ENCODE data around the gene FIGN. TPM values are rescaled to one million over a fixed set of nuclear protein-coding genes. Genes with fewer than 3 reads are reported as not detected.

Gene FIGN
- total RNA-seq, 1 donor from 2014 or later = 5.8 TPM

- no peaks in the 10 kb centered on the region for H3K9me3 ChIP-seq
- H3K4me1 ChIP-seq = no peaks in the 10 kb centered on the region
- no peaks in the 10 kb centered on the region for H3K27me3 ChIP-seq (ENCODE audit: low read depth)
- H3K36me3 ChIP-seq = no peaks in the 10 kb centered on the region
- no peak for ATAC-seq
- TF ChIP-seq CTCF (IDR thresholded peaks at IDR 0.05) = no peak
- H3K27ac ChIP-seq = no peak overlapping the region
- H3K4me3 ChIP-seq = no peak overlapping the region
- DNase-seq = no peak
- intact Hi-C loops (cut with DNase I) = no loop called here
Measured at GRCh38 chr2:163563336-163563735, 172.5 kb downstream of the FIGN start.

GRCh38 chr2:163558251-163559021, 177.4 kb downstream of the FIGN start:
- no peak for TF ChIP-seq CTCF (IDR thresholded peaks at IDR 0.05)
- intact Hi-C loops (cut with DNase I) = no loop called here

GRCh38 chr2:163556511-163556910, 179.3 kb downstream of the FIGN start:
- Histone ChIP-seq H3K4me3 (no peak overlapping the region), H3K36me3 (no peaks in the 10 kb centered on the region), H3K9me3 (no peaks in the 10 kb centered on the region), H3K27ac (no peak overlapping the region), H3K27me3 (ENCODE audit: low read depth) (no peaks in the 10 kb centered on the region), H3K4me1 (no peaks in the 10 kb centered on the region)
- TF ChIP-seq CTCF (IDR thresholded peaks at IDR 0.05) = no peak
- DNase-seq (no peak), ATAC-seq (no peak)
- intact Hi-C loops (cut with DNase I) = no loop called here

More at GRCh38 chr2:163558251-163559021, 177.4 kb downstream of the FIGN start:
- Histone ChIP-seq H3K27ac (no peak overlapping the region), H3K9me3 (no peaks in the 10 kb centered on the region), H3K4me1 (no peaks in the 10 kb centered on the region), H3K27me3 (ENCODE audit: low read depth) (no peaks in the 10 kb centered on the region), H3K4me3 (no peak overlapping the region), H3K36me3 (no peaks in the 10 kb centered on the region)
- DNase-seq (no peak), ATAC-seq (peak; percentile 33 to 46)

- intact Hi-C loops (cut with DNase I) = no loop called here
- Histone ChIP-seq H3K27ac (no peak overlapping the region), H3K4me3 (no peak overlapping the region), H3K36me3 (no peaks in the 10 kb centered on the region), H3K4me1 (no peaks in the 10 kb centered on the region), H3K9me3 (no peaks in the 10 kb centered on the region), H3K27me3 (ENCODE audit: low read depth) (no peaks in the 10 kb centered on the region)
- ATAC-seq (no peak), DNase-seq (no peak)
- no peak for TF ChIP-seq CTCF (IDR thresholded peaks at IDR 0.05)
Measured at GRCh38 chr2:163554864-163555263, 180.9 kb downstream of the FIGN start.

GRCh38 chr2:163553601-163554000, 182.2 kb downstream of the FIGN start:
- TF ChIP-seq CTCF (IDR thresholded peaks at IDR 0.05) = no peak
- Histone ChIP-seq H3K4me1 (no peaks in the 10 kb centered on the region), H3K9me3 (no peaks in the 10 kb centered on the region), H3K27me3 (ENCODE audit: low read depth) (no peaks in the 10 kb centered on the region), H3K27ac (no peak overlapping the region), H3K4me3 (no peak overlapping the region), H3K36me3 (no peaks in the 10 kb centered on the region)
- intact Hi-C loops (cut with DNase I) = no loop called here
- ATAC-seq (no peak), DNase-seq (no peak)
